IPS DF 4.7 (cell line): ENCODE results near the gene SYT7.

Experiments used
- DNase-seq: peaks from one replicate; pipeline ENCODE4 v3.0.0-alpha.2; 2013; ENCODE audit warnings: low spot score; ENCODE audit errors: extremely low read depth

The SYT7 gene

DNA sequence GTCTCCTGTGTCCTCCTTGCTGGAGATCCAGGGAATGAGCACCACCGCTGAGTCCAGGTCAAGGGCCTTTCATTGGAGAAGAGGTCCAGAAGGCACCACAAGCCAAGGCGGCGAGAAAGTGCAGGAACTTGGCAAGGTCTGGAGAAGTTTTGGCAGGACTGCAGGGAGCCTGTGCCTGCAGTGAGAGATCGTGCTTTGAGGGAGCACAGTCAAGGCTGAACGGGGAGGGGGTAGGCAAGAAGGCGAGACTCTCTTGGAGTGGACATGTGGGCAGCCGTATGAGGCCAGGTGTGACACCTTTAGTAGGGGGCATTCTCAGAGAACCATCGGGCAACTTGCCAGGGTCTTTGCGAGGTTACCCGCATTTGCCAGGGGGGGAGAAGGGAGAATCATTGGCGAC is 41.9 kb downstream of the SYT7 start:
- no peak for DNase-seq

GRCh38 chr11:61538636-61538961 is 42.3 kb downstream of the SYT7 start:
- no peak for DNase-seq

GRCh38 chr11:61537326-61537725 is 43.5 kb downstream of the SYT7 start:
- DNase-seq: no peak

DNA sequence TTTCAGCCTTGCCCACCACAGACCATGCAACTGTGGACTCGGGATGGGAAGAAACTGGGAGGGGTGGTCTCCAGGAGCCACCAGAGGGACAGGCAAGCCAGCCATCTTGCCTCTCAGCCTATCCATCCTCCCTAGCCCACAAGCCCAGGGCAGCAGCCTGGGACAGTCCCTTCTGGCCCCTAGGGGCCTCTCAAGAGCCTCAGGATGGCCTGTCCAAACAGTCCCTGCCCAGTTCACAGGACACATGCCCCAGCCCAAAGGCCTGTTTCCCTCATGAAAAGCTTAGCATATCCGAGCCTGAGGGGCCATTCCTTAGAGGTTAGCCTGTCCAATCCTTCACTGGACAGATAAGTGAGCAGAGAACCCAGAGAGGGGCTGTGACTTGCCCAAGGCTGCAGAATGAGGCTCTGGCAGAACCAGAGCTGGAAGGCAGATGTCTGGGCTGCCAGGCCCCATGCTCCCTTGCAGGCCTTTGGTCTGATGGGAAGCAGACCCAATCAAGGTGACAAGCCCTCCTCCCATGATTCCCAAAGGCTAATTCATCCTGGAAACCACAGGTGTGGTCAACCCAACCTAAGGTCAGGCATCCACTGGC is 44.1 kb downstream of the SYT7 start:
- no peak for DNase-seq

- no peak for DNase-seq
Observed at GRCh38 chr11:61535998-61536675, 44.7 kb downstream of the SYT7 start.

DNA sequence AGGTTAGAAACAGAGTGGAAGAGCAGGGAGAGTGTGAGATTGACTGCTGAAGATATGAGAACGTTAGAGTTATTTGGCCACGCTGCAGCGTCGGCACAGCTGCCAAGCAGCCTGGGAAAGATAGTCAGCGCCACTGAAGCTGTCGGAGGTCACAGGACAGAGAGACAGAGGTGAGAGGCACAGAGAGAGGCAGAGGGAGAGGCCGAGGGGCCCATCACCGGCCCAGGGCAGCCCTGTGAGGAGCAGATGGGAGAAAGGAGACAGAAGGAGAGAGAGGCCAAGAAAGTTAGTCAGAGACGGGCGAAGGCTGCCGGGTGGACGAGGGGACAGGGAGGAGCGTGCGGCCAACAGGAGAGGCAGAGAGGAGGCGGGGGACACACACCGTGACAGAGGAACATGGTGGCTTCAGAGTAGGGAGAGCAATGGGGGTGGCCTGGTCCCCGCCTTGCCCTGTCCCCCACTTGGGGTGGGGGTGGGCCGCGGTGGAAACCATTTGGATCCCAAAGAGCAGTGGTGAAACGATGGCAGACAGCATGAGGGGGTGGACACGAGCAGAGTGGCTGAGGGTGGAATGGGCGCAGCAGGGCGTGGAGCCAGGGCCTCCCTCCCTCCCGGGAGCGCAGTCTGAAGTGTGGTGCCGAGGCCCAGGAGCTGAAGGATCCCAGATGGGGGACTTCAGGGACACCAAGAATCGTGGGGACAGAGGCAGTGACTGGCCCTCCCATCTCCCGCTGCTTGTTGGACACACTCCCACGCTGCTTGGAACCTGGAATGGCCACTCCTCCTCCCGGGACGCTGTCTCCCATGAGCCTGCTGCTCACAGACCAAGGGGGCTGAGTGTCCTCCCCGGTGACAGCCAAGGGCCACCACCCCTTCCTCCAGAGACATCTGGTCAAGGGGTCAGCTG is 45.7 kb downstream of the SYT7 start:
- no peak for DNase-seq

DNA sequence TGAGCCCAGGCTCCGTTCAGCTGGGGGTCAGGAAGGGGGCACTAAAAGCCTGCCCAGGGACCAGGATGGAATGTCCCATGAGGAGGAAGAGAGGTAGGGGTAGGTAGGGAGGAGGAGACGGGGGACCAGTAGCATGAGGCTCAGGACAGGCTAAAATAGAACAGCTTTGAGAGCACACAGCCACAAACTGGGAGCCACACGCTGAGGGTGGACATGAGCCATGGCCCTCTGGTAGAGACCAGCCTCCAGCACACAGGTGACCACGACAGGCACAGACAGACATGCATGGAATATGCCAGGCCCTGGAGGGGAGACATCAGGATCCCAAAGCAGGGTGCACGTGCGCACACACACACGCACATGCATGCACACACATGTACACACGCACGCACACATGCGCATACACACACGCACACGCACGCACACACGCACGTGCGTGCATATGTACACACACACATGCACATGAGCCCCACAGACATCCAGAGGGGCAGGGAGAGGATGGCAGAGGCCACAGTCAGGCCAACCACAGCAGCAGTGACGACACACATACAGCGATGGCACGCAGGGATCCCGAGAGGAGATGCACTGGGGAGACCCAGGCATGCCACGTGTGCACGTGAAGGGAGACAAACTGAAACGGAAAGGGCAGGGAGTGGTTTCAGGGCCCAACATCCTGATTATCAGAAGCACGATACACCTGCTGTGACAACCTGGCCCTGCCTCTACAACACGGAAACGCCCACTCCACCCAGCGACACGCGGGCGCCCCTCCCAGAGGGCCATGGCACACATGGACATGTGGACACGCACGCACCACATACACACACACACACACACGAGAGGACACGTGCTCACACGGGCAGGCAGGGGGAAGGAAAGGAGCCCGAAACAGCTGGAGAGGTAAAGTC is 46.6 kb downstream of the SYT7 start:
- DNase-seq: no peak

DNA sequence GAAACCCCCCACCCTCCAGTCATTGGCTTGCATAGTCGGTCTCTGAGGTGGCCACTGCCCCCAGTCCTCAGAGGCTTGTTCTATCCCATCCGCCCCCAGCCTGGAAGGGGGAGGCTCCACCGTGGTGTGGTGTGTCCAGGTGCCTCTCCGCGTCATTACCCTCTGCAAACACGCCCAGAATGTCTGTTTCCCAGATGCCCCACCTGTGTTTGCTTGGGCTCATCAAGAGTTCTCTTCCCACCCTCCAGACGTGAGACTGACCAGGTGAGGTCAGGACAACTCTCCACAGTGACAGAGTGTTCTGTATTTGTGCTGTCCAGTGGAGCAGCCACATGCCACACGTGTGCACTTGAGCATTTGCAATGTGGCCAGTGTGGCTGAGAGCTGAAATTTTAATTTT is 47.5 kb downstream of the SYT7 start:
- DNase-seq: no peak

GRCh38 chr11:61533039-61533375 is 47.9 kb downstream of the SYT7 start:
- no peak for DNase-seq

DNA sequence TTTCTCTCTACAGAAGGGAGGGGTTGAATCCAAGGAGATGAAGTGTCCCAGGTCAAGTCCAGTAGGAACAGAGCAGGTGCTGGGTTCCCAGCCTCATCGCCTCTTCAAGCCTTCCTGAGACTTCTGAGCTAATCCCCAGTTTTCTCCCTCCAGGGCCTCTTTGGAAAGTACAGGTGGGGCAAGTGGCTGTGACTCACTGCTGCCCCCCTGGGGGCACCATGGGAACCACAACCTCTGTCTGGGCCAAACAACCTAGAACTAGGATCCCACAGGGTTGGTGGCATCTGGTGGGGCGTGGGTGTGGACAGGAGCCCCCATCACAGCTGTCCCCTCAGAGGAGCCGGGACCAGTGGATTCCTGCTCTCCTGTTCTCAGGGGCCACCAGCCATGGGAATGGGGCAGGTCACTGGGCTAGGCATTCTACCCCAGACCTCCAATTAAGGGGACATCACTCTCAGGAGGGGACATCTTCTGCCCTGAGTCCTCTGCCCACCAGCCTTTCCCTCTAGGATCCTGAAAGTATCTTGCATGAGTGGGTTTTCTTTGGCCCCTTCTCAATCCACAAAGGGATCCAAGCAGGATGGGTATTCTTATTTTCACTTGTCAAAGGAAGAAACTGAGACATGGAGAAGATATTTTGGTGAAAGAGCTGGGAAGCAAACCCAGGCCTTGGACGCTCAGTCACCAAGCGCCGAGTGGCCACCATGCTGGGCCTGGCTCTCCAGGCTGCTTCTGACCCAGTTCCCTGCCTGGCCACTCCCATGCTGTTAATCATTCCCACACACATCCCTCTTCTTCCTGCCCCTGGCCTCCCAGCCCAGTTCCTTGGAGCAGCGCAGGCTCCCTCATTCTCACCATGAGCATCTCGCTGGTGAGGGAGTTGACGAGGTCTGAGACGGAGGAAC is 48.5 kb downstream of the SYT7 start:
- DNase-seq: no peak

GRCh38 chr11:61531044-61531443 is 49.8 kb downstream of the SYT7 start:
- no peak for DNase-seq

- no peak for DNase-seq
Observed at GRCh38 chr11:61529537-61530225, 51.2 kb downstream of the SYT7 start.

- DNase-seq: no peak
Observed at GRCh38 chr11:61528114-61528513, 52.8 kb downstream of the SYT7 start.

- no peak for DNase-seq
Observed at GRCh38 chr11:61526956-61527731, 53.7 kb downstream of the SYT7 start.

DNA sequence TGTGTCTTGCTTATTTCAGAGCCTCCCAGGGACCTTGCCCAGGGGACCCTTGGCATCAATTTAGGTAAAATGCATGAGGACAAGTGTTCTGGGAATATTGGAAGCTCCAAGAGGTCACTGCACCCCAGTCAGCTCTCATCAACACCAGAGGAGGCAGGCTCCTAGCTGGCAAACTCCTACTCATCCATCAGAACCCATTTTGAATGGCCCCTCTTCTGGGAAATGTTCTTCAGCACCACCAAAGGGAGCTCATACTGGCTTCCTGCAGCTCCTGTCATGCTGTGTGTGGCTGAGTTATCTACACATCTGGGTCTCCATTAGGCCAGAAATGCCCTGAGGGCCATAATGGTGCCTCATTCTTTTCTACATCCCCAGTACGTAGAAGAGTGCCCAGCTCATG is 54.6 kb downstream of the SYT7 start:
- no peak for DNase-seq

DNA sequence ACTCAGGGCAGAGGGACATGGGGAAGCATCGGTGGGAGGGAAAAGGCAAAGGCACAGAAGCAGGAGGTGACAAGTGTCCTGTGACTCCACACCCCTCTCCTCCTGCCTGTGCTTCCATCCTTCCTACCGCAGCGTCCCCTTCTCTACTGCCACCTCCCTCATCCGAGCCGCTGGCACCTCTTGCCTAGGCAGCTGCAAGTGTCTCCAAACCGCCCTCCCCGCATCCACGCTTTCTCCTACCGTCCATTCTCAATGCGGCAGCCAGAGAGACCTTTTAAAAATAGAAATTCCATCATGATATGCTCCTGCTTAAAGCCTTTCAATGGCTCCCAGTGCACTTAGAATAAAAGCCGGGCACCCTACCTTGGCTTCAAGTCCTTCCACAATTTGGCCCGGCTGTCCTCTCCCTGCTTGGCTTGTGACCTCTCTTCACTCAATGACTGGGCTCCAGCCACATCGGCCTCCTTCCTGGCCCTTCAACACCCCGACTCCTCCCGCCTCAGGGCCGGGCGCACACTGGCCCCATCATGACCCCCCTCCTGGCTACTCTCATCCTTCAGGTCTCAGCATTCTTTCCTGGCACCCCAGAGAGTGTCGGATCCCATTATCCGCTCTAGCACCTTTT is 55.8 kb downstream of the SYT7 start:
- DNase-seq: no peak

DNA sequence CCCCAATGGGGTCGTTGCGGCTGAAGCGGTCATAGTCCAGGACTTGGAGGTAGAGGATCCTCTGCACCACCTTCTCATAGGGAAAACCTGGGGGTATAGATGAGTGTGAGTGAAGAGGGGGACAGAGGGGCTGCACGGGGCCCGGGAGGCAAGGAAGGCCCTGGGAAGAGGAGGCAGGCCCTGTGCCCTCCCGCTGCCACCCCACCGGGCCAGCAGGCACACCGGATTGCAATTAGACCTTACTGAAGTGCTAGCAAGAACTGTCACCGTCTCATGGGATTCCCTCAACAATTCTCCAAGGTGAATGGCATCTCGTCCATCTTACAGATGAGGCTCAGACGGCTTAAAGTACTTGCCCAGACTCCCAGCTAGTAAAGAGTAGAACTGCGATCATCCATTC is 56.4 kb downstream of the SYT7 start:
- no peak for DNase-seq

DNA sequence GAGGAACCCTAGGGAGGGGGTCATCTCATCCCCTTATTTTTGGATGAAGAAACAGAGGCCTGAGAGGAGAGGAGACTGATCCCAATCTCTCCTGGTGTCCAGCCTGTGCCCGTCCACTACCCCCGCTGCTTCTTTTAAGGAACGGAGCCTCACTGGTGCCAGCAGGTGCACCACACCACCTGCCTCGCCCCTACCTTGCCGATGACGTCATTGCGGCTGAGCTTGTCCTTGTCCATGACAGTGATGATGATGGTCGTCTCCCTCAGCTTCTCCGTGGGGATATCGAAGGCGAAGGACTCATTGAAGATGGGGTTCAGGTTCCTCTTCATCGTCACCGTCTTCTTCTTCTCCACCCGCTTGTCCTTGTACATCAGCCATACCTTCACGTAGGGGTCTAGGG is 58.0 kb downstream of the SYT7 start:
- DNase-seq: no peak
